ENCODE data around the gene CCDC175.

CCDC175 gene

DNA sequence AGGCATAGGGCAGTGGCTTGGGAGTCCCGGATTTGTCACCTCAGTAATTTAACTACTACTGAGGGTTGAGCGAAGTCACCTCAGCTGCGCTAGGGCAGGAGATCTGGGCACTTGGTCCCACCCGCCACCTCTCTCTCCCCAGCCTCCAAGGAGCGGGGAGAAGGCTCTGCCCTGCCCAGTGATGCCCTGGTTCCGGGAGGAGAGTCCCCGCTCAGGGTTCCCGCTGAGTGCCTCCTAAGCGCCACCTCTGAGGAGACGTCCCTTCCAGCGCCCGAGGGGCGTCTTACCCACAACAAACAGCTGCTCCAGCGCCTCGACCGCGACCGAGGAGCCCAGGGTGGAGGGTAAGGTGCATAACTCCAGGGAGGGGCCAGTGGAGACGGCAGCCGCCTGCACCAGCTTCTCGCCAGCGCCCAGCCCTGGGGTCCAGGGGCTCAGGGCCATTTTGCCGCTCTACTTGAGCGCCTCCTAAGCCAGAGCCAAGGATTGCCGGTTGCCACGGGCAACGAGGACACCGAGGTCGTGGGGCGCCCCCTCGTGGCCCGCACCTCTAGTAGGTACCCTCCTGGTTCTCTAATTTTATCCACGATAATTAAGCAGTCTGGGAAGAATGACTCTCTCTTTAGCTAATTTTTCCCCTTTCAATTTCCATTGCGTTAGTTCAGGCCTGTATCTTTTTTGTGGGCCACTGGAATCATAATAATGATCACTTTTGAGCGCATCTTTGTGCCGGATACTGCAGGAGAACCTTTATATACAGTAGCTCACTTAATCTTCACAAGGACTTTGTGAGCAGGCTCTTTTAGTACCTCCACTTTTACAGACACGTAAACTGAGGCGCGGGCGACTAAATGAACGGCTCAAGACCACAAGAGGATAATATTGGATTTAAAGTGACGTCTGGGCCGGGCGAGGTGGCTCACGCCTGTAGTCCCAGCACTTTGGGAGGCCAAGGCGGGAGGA, at the start of gene CCDC175:
TSS of gene CCDC175 (minus strand) at position 481 of the 963 bp plus-strand sequence. CDS start at position 444, 37 bp downstream.
- DNase-seq, result peak; percentile 80

DNA sequence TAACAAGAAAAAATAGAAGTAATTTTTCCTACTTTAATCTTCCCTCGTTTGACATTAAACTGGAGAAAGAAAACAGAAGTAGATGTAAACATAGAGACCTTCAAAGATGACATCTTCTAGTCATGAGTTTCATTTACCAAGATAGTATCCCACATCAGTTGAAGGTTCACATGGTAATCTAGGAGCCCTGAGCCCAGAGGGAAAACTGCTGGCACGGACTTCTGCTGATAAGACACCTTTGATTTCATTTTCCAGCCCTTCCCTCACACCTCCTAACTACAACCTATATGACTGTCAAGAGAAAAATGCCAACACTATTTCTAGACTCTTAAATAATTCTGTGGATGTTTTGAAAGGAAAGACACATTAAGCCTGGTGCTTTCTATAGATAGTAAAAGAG, 46.0 kb upstream of the CCDC175 start:
- DNase-seq, result no peak

DNA sequence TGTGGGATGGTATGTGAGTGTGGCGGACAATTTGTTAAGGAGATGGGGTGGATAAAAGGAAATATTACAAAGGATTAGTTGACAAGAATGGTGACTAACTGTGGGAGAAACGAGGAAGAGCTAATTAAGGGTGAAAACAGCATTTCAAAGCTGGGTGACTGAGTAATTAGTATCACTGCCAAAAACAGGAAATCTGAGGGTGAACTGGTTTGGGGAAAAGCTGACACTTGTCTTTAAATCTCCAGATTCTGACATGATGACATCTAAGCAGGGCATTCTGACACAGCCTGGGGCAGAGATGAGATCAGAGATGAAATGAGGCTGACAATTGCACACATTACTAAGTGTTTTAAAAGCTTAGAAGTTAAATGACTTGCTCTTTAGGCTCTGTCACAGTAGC, 42.4 kb upstream of the CCDC175 start:
- DNase-seq, result no peak

DNA sequence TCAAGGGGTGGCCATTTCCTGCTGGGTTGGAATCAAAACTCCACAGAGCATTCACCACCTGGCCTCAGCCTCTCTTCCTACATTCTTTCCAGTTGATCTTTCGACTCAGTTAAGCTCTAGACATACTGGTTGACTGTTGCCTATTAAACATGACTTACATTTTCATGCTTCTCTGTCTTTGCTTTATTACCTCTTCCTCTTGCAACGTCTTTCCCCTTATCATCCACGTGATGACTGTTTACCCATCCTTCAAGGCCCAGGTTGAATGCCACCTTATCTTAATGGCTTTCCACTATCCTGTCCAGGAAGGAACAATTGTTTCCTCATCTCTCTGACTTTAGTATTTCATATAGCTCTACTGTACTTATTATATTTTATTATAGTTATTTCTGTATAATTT, 24.4 kb upstream of the CCDC175 start:
- no peak for DNase-seq

DNA sequence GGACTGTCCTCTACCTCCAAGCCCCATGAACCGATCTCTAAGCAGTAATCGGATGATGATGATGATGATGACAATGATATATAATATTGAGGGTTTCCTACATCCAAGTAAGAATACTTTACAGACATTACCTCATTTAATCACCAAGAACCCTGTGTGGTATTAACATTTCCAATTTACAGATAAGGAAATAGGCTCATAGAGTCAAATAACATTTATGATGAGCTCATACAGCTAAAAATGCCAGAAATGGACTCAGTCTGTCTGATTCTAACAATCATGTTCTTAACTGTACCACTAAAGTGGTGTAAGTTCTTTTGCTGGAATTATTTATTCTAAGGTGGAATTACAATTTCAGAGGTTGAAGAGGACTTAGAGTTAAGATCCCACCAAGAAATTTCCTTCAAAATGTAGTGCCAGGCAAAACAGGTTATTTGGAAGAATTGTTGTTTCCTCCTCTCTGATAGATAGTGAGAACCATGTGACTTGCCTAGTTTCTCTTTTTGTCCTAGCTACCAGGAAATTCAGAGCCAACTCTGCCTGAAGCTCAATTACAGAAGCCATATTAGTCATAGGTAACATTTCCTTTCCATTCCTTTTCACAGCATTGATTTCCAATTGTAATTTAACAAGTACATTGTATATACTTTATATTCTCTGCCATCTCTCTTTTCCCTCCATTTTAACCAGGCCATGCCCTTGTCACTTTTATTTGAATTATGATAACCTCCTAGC, 23.8 kb upstream of the CCDC175 start:
- DNase-seq, result no peak

DNA sequence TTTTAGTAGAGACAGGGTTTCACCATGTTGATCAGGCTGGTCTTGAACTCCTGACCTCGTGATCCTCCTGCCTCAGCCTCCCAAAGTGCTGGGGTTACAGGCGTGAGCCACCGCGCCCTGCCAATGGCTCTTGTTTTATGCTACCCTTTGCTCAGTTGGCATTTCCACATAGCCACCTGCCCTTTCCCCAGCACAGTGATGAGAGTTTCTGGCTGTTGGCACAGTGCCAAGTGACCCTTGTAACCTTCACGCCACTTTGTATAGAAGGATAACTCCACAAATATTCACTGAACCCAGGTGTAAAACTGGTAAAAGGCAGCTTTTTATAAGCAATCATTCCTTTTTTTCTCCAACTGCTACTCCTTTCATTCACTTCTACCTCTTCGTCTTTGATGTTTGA, 18.5 kb upstream of the CCDC175 start:
- DNase-seq, result no peak

DNA sequence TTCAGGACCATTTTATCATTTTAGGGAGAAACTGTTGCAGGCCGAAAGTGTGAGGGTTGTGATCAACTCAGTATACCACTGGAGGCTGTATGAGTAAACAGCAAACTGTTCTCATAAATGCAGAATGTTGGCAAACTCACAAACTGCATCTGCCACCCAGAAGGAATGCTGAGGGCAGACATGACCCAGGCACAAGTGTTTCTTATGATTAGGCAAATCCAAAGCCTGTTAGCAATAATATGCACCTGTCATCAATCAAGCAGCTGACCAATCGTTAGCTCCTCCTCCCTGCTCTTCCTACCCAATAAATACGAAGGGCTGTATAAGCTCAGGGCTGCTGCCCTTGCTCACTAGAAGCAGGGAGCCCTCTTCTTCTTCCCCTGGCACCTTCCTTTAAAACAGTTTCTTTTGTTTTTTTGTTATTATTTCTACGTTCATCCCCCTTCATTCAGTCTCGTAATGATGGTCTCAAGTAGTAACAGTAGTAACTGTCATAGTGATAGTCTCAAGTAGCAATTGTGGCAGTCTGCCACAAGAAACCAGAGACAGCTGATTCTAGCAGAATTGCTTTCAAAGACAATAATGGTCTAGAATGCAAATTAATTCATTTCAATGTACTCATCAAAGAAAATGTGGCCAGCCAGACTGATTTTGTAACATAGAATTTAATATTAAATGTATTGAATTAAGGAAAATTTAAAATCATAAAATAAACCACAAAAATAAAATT, 15.2 kb upstream of the CCDC175 start:
- DNase-seq, result no peak

DNA sequence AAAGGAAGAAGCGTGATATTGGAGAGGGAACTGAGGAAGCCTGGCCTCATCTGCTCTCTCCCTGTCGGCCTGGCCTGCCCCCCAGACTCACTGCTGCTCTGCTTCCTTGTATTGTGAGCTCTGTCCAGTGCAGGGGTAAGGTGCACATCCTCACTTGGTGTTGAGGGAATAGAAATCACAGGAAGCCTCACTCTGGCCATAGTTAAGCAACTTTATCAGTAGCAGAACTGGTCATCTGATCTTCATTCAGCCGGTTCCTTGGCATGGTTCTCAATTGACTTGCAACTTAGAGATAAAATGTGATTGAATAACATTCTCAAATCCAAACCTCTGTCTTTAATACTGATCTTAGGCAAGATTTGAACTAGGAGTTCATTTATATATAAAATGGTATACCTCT, 11.5 kb upstream of the CCDC175 start:
- no peak for DNase-seq

DNA sequence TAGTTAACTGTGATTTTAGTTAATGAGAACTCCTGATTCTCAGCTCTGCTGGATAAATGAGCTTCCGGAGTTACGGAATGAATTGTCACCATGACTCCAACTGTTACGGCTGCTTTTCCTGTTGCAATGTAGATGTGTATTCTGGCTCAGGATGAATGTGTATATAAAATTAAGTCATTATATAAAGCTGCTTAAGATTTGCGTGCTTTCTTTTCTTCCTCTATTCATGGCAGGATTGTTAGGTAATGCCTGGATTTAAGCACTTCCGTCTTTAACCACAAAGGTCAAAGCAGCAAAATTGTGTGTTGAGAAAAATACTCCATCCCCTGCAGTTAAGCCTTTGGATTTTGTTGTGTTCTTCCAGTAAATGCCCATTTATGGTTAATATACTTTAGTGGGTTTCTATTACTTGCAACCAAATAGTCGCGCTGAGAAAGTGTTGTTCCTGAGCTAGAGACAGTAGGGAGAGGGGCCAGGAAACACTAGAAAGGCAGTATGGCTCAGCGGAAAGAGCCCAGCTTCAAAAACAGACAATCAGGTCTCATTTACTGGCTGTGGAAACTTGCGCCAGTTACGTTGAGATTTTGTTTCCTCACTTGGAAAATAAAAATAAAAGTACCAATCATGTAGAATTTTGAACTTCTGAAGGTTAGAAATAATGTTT, 9.4 kb upstream of the CCDC175 start:
- DNase-seq, result no peak

DNA sequence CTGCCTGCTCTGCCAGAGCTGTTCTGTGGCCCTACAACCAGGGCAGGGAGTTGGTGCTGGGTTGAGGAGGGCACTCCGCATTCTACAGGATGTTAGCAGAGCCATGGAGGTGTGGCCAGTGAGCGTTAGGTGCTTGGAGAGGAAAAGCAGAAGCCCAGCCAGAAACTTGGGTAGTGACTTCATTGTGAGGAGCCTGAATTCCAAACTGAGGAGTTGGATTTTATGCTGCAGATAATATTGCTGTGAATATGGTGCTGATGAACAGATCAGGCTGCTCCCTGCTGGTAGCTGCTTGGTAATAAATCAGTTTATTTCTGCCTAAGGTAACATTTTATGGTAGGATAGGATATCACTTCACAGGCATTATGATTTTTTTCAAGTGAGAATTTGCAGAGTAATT, 7.1 kb upstream of the CCDC175 start:
- no peak for DNase-seq

DNA sequence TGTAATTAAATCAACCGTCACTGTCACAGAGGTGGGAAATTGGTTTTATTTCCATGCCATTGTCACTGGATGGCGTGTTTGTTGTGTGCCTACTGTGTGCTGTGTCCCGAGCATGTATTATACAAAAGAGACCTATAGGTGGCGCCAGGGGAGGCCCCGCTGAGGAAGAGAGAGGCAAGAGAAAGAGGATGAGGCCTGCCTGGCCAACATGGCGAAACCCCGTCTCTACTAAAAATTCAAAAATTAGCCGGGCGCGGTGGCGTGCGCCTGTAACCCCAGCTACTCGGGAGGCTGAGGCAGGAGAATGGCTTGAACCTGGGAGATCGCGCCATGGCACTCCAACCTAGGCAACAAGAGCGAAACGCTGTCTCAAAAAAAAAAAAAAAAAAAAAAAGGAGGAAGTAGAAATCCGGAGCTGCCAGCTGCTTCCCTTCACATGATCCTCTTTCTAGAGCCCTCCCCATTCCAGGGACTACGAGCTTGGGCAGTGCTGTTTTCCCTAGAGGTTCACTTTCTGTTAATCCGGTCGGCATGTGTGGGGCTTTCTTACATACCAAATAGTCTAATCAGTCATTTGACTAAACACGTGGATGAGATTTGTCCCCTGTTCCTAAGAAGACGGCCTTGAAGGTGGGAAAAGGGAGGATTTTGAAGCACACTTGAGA, 6.4 kb upstream of the CCDC175 start:
- no peak for DNase-seq

DNA sequence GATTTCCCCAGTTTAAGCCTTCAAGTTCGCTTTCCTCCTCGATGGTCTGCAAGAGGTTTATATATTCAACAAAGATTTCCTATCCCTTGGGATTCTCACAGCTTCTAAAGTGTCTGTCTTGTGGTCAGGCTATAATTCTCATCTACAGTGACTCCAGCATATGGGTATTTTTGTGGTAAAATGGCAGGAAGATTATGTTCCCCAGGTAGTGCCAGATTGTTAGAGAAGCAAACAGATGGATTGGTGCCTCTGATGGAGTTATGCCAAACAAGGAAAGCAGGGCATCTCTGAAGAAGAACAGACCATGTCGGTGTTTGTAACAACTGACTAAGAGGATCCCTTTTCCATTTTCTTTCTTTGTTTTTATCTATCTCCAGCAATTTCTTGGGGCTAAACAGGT, 5.5 kb upstream of the CCDC175 start:
- DNase-seq, result no peak

DNA sequence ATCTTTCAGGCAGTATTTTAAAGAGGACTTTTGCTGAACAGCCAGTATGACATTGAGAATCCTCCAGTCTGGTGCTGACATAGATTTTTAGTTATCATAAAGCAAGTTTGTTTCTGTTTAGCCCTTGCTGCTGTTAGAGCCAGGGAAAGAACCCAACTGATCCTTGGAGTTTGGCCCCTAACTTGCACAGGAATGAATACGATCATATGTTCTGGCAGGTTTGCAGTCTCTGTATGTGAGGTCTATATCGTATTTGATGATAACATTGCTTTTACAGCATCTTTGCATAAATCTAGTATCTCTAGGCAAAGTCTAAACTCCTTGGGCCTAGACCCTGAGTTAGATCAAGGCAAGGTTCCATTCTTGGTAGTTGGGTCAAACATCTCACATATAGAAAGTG, 4.3 kb upstream of the CCDC175 start:
- DNase-seq, result no peak

DNA sequence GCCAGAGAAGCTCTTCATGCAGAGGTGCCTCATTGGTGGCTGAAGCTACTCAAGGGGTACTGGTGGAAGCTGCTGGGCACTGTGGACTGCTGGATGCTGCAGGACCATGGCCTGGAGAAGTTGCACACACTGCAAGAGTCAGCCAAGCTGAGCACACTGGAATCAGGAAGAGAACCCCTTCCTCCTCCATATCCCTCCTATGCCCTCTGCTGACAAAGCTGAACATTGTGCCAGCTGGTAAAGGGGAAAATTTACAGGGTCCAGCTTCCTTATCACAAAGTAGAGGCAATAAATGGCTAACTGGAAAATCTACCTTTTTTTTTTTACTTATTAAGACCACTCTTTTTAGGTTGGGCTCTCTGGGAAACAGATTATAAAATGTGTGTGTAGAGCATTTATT, 6.5 kb downstream of the CCDC175 start:
- DNase-seq, result no peak

DNA sequence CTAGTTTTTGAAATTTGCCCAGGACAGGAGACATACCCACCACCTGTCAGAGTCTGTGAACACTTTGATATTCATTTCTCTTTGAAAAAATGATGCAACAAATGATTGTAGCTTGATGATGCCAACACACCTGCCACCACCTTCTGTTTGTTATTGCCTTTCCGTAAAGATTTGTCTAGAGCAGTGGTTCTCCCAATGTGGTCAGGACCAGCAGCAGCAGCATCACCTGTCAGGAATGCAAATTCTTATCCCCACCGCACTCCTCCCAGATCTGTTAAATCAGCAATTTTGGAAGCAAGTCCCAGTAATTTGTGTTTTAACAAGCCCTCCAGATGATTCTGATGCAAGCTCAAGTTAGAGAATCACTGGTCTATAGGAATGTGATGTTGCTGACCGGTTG, 9.9 kb downstream of the CCDC175 start:
- DNase-seq, result no peak

DNA sequence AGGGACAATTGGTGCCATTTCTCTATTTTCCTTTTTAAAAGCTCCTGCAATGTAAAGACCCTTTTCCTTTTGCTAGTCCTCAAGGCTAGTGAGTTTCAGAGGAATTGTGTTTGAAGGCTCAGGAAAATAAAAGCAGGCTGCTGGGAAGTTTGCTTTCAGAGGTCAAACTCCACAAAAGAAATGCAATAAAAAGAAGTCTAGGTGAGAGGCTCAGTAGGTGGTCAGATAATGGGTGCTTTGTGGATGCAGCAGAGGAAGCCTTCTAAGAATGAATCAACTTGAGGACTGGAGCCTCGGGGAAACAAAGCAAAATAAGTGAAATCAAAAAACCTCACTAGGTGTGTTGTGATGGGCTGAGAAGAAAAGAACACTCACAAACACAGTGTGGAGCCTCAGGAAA, 10.3 kb downstream of the CCDC175 start:
- DNase-seq, result no peak

DNA sequence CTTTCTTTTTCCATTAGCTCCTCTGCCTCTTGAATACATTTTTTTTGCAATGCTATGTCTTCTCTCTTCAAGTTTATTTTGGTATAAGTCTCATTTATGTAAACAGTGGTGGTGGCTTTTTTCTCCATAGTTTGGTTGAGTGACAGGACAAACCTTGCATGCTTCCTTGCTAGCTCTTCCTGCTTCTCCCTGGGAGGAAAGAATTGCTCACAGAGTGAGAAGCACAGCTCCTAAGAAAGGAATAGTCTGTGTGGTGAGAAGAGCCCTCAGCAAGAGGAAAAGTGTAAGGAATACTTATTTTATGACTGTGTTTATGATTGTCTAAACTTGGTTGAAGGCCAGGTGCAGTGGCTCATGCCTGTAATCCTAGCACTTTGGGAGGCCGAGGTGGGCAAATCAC, 11.5 kb downstream of the CCDC175 start:
- no peak for DNase-seq

DNA sequence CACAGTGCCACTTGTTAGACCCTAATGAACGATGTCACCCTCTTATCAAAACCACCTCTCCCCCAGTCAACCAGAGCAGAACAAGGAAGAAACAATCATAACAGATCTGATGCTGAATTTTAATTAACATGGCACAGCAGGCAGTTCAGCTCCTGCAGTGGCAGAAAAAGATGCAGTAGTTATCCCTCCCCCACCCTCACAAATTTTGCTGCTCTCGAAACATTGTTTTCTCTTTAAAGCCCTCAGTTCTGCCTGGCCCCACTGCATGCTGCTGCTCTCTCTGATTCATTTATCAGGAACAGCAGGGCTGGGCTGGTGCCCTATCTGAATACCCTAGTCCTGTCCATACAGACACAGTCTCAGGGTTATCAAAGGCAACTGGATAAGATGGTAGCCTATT, 12.2 kb downstream of the CCDC175 start:
- no peak for DNase-seq

DNA sequence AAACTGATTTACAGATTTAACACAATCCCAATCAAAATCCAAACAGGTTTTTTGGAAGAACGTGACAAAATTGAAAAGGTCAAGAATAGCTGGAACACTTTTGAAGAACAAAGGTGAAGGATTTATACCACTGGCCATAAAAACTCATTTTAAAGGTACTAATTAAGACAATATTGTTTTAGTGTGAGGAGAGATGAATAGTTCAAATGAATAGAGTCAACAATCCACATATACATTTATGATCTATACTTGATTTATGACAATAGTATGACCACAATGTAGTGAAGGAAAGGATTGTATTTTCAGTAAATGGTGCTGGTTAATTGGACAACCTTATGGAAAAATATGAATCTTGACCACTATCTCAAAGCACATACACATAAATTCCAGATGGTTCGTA, 29.3 kb downstream of the CCDC175 start:
- no peak for DNase-seq

DNA sequence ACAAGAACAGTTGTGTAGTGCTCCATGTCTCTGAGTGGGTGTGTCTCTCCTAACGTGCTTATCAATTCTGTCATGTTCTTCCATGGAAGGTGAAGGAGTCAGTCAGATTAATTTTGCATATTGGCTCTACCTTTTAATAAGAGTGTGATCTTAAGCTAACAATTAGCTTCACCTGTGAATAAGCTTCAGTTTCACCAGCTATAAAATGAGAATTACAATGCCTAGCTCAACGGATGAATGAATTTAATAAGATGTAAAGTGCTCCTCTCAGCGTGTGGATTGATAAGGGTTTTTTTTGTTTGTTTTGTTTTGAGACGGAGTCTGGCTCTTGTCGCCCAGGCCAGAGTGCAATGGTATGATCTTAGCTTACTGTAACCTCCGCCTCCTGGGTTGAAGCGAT, 32.7 kb downstream of the CCDC175 start:
- no peak for DNase-seq

DNA sequence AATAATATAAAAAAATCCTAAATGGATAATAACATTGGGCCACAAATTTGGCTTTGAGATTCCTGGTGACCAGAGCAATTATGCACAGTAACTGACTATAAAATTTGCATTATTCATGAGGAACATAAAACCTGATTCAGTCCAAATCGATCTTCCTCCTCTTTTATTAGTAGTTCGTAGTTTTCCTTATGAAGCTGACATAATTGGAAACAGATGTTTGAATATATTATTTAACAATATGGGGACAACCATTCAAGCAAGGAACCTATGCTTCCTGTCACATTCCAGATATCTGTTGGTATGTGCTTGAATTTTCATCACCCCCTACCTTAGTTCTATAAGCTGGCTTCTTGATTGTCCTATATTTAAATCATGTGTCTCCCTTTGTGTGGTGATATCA, 34.9 kb downstream of the CCDC175 start:
- no peak for DNase-seq

DNA sequence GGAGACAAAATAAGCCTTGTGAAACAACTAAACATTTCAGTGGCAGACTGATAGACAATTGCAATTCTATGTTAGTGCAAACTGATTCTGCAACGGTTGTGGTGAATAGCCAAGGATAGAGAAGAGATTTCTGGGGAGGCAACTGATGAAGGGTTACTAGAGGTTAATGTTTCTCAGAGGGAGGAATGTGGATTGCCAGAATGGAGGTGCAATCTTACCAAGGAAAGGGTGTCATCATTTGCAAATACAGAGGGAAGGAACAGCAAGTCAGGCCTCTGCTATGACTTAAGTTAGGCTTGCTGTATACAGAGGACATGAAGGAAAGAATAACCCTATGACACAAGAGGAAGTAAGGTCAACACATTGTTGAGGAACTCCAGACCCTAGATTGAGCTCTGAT, 35.8 kb downstream of the CCDC175 start:
- DNase-seq, result no peak
